Activated CD4-positive, alpha-beta T cell treated with anti-CD3 and anti-CD28 coated beads for 24 hours (primary cell): ENCODE data around the gene GNLY.
A peak's percentile ranks its signal among the peaks of the same experiment; 100 is the strongest.
"Not testable (repeated sequence)": the region's sequence is repeated elsewhere in the genome, so short reads cannot be mapped to it uniquely, and the experiment has no call there.

Experiments used
- DNase-seq, 2 donors: peaks; one replicate each; pipeline ENCODE4 v3.0.0-alpha.2; 2020; ENCODE audit warnings: low read depth in 2 of 2

GNLY gene

DNA sequence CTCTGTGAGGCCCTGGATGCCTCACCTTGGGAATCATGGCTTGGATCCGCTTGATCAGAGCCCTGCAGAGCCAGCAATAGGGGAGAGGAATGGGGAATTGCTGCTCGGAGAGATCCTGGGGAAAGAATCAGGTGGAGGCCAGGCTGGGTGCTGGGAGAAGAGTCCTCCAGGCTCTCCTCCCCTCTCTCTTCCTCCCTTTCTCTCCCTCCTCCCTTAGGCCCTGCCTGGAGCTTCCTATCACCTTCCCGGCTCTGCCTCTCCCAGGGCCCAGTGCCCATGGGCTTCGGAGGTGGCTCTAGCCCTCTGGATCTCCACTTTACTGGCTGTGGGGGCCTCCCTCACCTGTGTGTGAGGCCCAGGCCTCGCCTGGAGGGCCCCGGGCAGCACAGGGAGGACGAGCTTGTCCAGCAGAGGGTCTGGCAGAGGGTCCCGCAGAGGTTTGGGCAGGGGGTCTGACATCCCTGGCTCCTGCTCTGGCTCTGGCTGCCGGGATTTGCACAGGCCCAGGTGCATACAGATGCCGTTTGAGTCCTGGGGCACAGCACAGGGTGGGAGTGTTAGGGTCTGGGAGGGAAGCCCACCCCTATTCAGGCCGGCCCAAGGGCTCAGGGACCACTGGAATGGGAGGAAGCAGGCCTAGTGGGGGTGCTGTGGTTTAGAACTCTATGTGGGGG, 28.8 kb upstream of the GNLY start:
- no peak for DNase-seq

DNA sequence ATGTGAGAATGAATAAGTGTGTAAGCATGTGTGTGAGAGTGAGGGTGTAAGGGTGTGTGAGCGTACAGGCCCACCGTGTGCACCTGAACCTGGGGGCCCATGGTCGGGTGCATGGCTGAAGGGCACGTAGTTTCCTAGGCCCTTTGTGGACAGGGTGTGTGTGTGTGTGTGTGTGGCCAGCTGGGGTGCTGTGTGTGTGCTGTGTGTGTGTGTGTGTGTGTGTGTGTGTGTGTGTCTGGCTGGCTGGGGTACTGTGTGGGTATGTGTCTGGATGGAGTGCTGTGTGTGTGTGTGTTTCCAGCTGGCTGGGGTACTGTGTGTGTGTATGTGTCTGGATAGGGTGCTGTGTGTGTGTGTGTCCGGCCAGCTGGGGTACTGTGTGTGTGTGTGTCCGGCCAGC, 28.1 kb upstream of the GNLY start:
- DNase-seq: no peak

DNA sequence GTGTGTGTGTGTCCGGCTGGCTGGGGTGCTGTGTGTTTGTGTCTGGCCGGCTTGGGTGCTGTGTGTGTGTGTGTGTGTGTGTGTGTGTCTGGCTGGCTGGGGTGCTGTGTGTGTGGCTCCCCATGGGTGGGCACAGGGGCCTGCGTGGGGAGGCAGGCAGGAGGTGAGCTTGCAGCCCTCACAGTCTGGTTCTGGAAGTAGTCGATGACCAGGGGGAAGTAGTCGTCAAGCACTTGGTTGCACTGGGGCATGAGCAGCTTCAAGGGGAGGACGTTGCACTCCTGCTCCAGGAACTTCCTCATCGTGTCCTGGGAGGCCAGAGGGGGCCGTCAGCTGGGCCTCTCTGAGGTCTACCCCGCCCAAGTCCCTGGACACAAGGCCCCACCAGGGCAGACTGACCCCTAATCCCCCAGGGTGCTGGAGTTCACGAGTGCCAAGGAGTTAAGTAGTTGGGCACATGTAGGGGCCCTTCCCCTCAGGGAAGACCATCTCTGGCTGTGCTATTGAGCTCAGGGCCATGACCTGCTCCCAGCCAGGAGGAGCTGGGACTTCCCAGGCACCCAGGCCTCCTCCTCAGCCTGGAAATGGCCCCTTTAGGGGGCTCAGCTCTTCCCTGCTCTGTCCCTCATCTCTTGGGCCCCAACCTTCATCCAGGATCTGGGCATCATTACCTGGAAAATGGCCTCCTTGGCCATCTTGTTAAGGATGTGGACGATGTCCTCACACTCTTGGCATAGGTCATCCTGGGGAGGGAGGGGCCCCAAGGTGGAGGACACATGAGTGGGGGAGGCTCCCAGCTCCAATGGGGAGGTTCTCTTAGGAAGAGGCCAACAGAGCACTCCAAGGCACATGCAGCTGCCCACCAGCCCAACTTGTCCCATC, 27.5 kb upstream of the GNLY start:
- no peak for DNase-seq

DNA sequence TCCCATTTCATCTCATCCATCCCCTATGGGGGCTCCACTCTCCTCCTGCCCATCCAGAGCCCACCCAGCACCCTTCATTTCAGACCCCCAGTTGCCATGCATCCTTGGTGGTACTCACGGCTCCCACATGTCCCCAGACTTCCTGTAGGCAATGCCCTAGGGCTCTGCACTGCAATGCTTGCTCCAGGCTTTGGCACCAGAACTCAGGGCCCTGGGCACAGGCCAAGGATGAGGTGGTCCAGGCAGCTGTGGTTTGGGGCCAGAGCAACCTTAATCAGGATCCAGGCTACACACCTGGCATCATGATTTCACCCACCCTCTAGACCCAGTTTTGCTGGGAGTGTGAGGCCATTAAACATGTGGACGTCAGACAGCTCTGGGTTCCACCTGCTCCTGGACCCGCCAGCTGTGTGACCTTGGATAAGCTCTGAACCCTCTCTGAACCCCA, 26.6 kb upstream of the GNLY start:
- DNase-seq: no peak

DNA sequence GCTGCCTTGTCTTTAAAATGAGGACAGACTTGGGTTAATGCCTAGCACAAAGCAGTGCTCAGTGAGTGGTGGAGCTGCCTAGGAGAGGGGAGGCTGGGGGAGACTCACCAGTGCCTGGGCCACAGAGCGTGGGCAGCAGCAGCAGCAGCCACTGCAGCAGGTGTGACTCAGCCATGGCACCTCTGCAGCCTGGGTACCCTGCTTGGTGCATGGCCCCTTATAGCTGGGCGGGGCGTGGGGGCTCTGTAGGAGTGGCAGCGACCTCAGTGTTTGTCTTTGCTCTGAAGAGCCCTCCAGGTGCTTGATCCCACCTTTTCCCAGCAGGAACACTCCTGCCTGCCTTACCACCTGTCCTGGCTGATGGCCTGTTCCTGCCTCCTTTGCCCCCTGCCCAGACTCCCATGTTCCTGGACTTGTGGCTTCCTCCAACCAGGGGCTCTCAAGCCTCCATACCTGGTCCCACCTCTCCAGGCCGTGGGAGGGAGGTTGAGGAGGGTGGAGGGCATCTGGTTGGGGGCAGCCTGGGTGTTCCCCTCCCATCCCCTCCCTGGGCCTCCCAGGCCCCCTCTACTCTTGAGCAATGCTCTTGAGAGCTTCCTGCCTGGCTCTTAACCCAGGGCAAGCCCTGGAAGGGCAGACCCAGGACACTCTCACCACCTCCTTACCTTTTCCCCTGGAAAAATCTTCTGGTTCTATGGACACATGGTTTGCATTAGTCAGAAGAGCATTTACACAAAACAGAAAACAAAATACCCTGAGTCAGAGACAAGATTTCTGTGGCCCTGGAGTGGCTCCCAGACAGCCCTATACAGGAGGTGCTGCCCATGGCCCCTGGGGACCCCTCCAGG, 25.9 kb upstream of the GNLY start, which contains the start of gene SFTPB:
Gene SFTPB, minus strand, starts transcription at position 191 of the 848 bp plus-strand sequence. Its CDS starts 16 bp downstream, at position 175.
- DNase-seq: no peak

DNA sequence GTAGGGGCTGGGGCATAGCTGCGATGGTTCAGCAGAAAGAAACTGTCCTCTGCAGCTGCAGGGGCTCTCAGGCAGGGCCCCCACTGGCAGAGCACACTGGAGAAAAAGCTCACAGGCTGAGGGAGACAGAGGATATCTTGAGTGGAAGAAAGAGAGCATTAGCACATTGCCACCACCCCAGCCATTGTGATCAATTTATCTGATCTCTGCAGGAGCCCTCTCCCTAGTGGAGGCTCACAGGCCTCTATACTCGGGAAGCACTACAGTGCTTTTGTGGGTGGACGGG, 25.4 kb upstream of the GNLY start:
- DNase-seq: no peak

DNA sequence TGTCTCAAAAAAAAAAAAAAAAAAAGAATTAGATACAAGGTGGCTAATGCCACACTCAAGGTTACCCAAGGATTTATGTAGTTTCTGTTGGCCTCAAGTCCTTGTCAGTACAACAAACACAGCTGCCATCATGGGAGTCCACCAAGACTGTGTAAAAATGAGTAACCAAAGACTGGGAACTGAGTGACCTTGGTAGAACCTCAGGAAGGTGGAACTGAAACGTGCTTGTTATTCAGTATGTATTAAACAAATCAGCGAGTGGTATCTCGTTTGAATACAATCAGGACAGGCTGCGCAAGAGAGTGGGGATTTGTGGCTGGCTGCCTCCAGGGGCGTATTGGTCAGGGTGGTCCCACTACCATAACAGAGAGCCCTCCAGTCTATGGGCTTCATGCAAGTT, 24.6 kb upstream of the GNLY start:
- no peak for DNase-seq

DNA sequence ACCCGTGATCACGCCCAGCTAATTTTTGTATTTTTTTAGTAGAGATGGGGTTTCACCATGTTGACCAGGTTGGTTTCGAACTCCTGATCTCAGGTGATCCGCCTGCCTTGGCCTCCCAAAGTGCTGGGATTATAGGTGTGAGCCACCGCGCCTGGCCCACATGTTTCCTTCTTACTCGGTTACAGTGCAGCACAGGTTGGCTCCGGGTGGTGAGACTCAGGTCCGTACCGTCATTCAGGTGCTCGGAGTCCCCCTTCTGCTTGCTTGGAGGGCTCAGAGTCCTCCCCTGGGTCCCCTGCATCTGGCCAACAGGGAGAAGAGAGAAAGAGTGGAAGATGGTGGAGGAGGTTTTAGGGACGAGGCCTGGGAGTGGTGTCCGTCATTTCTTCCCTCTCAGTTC, 23.7 kb upstream of the GNLY start:
- not testable (repeated sequence) for DNase-seq

DNA sequence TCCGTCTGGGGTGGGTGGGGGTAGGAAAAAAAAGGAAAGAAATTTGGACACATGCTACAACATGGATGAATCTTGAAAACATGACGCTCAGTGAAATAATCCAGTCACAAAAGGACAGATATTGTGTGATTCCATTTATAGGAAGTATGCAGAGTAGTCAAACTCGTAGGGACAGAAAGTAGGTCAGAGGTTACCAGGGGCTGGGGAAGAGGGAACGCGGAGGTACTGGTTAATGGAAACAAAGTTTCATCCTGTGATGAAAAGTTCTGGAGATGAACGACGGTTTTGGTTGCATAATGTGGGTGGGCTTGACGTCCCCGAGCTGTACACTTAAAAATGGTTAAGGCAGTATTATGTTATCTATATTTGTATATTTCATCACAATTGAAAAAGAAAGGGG, 21.7 kb upstream of the GNLY start:
- no peak for DNase-seq

DNA sequence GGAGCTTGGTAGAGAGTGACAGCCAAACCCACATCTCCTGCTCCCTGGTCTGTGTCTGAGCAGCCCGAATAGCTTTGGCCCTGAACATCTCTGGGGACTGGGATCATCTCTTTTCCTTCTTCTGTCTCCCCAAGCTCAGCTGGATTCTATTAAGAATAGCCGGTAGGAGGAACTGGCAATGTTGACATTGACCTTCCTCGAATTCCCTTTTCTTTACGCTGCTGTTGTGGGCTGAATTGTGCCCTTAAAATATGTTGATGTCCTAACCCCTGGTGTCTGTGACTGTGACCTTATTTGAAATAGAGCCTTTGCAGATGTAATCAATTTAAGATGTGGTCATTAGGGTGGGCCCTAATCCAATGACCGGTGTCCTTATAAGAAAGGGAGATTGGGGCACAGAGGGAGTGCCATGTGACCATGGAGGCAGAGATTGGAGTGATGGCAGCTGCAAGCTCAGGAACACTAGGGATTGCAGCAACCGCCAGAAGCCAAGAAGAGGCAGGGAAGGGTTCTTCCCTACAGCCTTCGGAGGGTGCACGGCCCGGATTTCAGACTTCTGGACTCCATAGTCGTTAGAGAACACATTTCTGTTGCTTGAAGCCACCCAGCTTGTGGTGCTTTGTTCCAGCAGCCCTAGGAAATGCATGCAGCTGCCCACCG, 20.3 kb upstream of the GNLY start:
- no peak for DNase-seq

DNA sequence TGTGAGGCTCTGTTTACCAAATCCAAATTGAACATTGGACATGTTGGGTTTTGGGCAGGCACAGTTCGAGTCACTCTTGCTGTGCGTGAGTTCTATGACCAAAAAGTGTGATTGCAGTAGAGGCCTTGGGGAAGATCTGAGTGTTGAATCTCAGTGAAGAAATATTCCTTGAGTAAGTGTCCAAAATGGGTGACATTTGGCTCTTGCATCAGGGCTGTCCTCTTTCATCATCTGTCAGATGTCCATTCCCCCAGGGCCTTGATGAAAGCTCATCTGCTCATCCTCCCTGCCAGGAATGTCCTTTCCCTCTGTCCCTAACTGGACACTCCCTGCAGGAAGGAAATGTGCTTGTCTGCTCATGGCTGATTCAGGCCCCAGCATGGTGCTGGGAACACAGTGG, 19.7 kb upstream of the GNLY start:
- DNase-seq: no peak

DNA sequence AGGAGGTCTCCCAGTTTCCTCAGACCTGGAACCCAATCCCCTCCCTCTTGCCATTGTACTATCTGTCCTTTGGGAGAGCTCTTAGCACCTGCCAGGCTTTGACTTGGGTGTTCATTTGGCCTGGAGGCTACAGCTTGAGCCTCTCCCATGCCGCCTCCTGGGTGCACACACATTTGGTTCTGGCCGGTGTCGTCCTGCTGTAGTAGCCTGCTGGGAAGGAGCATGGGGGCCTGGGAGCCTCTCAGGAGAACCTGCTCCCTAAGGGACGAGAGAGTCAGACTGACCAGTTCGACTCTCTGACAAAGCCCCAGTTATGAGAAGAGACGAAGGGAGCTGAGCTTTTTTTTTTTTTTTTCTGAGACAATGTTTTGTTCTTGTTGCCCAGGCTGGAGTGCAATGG, 18.7 kb upstream of the GNLY start:
- no peak for DNase-seq

DNA sequence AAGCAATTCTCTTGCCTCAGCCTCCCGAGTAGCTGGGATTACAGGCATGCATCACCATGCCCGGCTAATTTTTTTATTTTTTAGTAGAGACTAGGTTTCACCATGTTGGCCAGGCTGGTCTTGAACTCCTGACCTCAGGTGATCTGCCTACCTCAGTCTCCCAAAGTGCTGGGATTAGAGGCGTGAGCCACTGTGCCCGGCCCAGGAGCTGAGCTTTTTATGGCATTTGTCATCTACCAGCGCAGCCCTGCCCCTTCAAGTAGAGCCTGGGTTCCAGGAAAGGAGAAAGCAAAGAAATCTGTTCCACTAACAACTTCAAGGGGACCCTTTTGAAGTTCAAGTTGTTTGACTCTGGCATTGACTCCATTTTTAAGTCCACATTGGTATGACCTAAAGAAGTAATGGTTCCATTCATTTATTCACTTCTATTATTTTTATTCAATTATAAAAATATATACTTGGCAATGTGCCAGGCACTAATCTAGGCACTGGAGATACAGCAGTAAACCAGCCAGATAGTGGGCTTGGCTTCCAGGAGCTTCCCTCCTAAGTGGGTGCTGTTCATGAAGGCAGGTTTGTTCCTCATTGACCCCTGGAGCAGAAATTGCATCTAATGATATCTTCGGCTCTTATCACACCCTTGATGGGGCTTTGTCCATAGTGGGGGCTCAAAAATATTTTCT, 18.2 kb upstream of the GNLY start:
- DNase-seq: no peak

DNA sequence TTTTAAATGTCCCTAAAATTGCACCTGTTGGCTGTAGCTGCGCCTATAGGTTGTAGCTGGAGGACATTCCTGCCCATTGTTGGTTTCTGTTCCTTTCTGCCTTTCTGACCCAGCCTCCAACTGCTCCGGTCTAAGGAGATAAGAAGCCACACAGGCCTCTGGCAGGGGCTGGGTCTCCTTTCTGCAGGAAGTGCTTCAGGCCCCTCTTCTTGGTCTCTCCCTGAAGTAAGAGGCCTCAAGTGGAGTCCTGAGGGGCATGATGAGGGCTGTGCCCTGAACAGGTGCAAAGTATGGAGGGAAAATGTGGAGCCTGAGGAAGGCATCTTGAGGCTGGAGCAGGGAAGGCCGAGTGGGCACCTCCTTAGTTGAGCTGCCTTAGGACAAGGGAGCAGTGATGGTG, 15.8 kb upstream of the GNLY start:
- no peak for DNase-seq

DNA sequence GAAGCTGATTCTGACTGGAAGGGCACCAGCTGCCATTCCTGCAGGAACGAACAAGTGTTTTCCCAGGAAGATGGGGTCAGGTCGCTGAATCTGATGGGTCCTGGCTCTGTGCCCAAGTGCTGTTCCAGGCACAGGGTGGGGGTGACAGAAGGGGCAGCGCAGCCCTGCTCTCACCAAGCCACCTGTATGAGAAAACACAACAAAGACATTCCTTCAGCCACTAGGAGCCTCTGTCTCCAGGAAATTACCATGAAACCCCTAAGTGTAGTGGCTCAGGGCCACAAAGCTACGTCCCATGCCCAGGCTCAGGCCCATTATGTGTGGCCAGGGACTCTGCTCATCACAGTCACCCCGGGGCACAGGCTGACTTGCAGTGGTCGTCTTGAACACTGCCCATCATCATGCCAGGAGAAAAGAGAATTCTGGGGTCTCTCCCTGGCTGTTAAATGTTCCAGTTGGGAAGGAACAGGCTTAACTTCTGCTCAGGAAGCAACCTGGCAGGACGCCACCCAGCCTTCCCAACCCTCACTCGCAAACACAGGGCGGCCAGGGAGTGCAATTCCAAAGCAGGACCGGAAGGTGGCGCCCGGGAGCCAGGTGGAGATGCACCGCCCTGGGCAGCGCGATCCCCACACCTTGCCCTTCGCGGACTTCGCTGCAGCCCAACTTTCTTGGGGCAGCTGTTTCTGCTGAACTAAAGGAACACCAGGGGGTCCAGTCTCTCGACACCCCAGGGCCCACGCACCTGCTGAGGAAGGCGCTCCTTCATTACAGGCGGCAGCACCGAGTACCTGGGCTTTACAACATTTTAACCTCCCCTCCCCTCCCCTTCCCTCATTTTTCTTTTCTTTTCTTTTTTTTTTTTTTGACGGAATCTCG, 15.1 kb upstream of the GNLY start:
- DNase-seq: peak; percentile 59 to 73

DNA sequence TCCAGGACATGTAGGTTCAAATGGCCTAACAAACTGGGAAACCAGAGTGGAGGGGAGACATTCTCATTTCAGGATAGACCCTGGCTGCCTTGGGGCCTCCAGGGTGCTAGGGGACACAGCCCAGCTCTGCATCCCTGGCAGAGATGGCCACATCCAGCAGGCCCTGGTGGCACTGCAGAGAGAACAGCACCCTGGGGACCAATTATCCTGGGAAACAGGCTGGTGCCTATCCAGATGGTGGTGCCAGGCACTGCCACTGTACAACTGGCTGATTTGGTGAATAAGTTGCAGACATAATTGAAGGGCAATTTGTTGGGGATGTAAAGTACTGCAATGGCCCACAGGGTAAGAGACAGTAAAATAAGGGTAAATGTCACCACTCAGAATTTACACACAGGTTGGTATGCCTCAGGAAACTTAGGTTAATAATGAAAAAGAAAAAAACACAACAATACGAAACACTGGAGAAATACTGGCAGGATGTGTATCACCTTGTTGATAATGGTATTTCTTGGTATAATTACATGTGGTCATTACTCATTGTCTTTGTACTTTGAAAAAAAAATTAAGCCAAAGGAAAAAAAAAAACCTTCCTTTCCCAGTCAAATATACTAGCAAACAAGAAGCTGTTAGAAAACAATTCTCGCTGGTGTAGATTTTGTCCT, 13.3 kb upstream of the GNLY start:
- no peak for DNase-seq

DNA sequence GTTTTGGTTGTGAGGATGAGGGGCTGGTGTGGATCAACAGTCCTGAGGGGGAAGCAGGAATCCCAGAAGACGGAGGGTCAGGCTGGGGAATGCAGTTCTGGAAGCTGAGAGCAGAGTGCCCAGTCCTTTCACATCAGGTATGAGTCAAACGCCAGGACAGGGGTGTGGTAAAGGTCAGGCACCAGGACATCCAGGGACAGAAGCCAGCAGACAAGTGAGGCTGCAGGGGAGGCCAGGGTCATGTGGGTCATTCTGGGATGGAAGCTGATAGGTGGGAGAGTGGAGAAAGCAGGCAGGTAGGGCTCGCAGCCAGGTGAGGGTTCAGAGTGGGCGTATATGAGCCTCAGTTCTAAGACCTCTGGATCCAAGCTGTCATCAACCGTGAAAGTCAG, 12.8 kb upstream of the GNLY start:
- no peak for DNase-seq

DNA sequence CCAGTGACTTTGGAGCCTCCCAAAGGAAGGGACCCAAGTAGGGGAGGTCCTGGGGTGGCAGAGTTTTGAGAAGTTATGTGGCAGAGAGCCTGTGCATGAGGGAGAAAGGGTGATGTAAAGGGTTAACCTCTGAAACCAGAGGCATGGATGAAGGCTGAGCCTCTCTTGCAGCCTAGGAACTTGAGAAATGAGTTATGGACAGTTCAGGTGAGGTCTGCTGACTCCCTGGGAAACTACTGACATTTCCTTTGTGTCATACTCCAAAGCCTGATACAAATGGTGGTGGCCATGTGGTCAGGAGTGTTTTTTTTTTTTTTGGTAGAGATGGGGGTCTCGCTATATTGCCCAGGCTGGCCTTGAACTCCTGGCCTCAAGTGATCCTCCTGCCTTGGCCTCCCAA, 12.4 kb upstream of the GNLY start:
- no peak for DNase-seq

DNA sequence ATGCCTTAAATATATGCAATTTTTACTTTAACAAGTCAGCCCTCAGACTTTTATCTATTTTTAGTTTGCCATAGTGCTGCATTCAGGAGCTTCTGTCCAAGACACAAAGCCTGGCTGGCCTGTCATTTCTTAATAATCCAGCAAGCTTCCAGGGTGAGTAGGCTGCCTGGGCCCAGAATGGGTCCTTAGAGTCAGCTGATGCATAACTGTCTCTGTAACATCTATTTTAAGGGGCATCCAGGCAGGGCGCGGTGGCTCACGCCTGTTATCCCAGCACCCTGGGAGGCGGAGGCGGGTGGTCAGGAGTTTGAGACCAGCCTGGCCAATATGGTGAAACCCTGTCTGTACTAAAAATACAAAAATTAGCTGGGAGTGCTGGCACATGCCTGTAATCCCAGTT, 11.8 kb upstream of the GNLY start:
- no peak for DNase-seq

DNA sequence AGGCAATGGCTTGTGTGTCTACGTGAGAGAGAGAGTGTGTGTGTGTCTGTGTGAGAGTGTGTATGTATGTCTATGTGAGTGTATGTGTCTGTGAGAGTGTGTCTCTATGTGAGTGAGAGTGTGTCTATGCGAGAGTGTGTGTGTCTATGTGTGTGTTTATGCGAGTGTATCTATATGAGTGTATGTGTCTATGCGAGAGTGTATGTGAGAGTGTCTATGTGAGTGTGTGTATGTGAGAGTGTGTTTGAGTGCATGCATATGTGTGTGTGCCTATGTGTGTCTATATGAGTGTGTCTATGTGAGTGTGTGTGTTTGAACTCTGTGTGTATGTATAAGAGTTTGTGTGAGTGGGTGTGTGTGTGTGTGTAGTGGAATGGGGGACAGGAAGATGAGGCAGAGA, 9.8 kb upstream of the GNLY start:
- DNase-seq: no peak
